Measurements from ENCODE around the gene LZTS3.

DNA sequence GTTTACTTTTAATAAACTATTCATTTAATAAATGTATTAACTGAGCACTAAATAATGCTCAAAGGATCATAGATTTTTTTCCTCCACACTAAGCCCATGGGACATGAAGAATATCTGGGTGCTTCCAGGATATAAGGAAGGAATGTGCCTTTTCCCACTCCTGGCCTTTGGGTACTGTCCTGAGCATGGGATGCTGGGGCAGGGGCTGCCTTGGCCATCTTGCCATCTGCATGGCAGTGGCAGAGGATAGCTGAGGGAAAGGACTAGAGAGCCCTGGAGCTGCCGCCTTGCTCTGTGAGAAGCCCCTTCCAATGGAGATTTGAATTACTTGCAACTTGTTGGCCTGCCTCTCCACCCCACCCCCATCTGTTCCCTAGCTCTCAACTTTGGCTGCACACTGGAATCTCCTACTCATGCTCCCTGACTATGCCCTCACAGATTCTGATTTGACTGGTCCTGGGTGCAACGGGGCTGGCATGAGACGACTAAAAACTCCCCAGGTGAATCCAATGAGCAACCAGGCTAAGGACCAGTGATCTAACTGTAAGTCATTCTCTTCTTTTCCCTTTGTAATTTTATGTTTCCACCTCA is 15.6 kb upstream of the LZTS3 start:
- no peak for TF ChIP-seq MYNN (tag by site-specific recombination; IDR thresholded peaks at IDR 0.05; ENCODE audit: borderline replicate concordance)
- TF ChIP-seq, protein P1, sequence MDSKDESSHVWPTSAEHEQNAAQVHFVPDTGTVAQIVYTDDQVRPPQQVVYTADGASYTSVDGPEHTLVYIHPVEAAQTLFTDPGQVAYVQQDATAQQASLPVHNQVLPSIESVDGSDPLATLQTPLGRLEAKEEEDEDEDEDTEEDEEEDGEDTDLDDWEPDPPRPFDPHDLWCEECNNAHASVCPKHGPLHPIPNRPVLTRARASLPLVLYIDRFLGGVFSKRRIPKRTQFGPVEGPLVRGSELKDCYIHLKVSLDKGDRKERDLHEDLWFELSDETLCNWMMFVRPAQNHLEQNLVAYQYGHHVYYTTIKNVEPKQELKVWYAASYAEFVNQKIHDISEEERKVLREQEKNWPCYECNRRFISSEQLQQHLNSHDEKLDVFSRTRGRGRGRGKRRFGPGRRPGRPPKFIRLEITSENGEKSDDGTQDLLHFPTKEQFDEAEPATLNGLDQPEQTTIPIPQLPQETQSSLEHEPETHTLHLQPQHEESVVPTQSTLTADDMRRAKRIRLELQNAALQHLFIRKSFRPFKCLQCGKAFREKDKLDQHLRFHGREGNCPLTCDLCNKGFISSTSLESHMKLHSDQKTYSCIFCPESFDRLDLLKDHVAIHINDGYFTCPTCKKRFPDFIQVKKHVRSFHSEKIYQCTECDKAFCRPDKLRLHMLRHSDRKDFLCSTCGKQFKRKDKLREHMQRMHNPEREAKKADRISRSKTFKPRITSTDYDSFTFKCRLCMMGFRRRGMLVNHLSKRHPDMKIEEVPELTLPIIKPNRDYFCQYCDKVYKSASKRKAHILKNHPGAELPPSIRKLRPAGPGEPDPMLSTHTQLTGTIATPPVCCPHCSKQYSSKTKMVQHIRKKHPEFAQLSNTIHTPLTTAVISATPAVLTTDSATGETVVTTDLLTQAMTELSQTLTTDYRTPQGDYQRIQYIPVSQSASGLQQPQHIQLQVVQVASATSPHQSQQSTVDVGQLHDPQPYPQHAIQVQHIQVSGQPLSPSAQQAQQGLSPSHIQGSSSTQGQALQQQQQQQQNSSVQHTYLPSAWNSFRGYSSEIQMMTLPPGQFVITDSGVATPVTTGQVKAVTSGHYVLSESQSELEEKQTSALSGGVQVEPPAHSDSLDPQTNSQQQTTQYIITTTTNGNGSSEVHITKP (tag by site-specific recombination; IDR thresholded peaks at IDR 0.05) = no peak
- TF ChIP-seq, protein P2, sequence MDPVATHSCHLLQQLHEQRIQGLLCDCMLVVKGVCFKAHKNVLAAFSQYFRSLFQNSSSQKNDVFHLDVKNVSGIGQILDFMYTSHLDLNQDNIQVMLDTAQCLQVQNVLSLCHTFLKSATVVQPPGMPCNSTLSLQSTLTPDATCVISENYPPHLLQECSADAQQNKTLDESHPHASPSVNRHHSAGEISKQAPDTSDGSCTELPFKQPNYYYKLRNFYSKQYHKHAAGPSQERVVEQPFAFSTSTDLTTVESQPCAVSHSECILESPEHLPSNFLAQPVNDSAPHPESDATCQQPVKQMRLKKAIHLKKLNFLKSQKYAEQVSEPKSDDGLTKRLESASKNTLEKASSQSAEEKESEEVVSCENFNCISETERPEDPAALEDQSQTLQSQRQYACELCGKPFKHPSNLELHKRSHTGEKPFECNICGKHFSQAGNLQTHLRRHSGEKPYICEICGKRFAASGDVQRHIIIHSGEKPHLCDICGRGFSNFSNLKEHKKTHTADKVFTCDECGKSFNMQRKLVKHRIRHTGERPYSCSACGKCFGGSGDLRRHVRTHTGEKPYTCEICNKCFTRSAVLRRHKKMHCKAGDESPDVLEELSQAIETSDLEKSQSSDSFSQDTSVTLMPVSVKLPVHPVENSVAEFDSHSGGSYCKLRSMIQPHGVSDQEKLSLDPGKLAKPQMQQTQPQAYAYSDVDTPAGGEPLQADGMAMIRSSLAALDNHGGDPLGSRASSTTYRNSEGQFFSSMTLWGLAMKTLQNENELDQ (tag by site-specific recombination; IDR thresholded peaks at IDR 0.05; ENCODE audit: low read depth) = no peak
- TF ChIP-seq, protein P3, sequence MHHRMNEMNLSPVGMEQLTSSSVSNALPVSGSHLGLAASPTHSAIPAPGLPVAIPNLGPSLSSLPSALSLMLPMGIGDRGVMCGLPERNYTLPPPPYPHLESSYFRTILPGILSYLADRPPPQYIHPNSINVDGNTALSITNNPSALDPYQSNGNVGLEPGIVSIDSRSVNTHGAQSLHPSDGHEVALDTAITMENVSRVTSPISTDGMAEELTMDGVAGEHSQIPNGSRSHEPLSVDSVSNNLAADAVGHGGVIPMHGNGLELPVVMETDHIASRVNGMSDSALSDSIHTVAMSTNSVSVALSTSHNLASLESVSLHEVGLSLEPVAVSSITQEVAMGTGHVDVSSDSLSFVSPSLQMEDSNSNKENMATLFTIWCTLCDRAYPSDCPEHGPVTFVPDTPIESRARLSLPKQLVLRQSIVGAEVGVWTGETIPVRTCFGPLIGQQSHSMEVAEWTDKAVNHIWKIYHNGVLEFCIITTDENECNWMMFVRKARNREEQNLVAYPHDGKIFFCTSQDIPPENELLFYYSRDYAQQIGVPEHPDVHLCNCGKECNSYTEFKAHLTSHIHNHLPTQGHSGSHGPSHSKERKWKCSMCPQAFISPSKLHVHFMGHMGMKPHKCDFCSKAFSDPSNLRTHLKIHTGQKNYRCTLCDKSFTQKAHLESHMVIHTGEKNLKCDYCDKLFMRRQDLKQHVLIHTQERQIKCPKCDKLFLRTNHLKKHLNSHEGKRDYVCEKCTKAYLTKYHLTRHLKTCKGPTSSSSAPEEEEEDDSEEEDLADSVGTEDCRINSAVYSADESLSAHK (tag by site-specific recombination; IDR thresholded peaks at IDR 0.05) = no peak
